Ishikawa (cell line): Measurements from ENCODE around the gene DRD3.
A peak's percentile ranks its signal among the peaks of the same experiment; 100 is the strongest.

Source experiments
- CEBPB ChIP-seq: IDR thresholded peaks from 2 replicates; pipeline ENCODE4 v1.6.1; 2012
- CREB1 ChIP-seq: IDR thresholded peaks from 2 replicates; pipeline ENCODE4 v1.6.1; 2012; ENCODE audit warnings: low read depth
- EGR1 ChIP-seq: IDR thresholded peaks from 2 replicates; pipeline ENCODE4 v1.6.1; 2012
- EP300 ChIP-seq: IDR thresholded peaks from 2 replicates; pipeline ENCODE4 v1.6.1; 2012; ENCODE audit warnings: borderline replicate concordance
- FOXM1 ChIP-seq: IDR thresholded peaks from 2 replicates; pipeline ENCODE4 v1.6.1; 2012; ENCODE audit warnings: low read depth, borderline replicate concordance
- MAX ChIP-seq: IDR thresholded peaks from 2 replicates; pipeline ENCODE4 v1.6.1; 2012
- NFIC ChIP-seq: IDR thresholded peaks from 2 replicates; pipeline ENCODE4 v1.6.1; 2012
- RAD21 ChIP-seq: IDR thresholded peaks from 2 replicates; pipeline ENCODE4 v1.6.1; 2012; ENCODE audit warnings: low read depth
- REST ChIP-seq: IDR thresholded peaks from 2 replicates; pipeline ENCODE4 v1.6.1; 2012; ENCODE audit warnings: low read depth, mild to moderate bottlenecking
- TAF1 ChIP-seq: IDR thresholded peaks from 2 replicates; pipeline ENCODE4 v1.6.1; 2012; ENCODE audit warnings: low read depth, mild to moderate bottlenecking
- TCF12 ChIP-seq: IDR thresholded peaks from 2 replicates; pipeline ENCODE4 v1.6.1; 2012; ENCODE audit warnings: low read depth
- TEAD4 ChIP-seq: IDR thresholded peaks from 2 replicates; pipeline ENCODE4 v1.6.1; 2012
- USF1 ChIP-seq: IDR thresholded peaks from 2 replicates; pipeline ENCODE4 v1.6.1; 2012
- YY1 ChIP-seq: IDR thresholded peaks from 2 replicates; pipeline ENCODE4 v1.6.1; 2012; ENCODE audit warnings: low read depth
- ZBTB7A ChIP-seq: IDR thresholded peaks from 2 replicates; pipeline ENCODE4 v1.6.1; 2012; ENCODE audit warnings: low read depth

The DRD3 gene

GRCh38 chr3:114154321-114154821 is 24.5 kb downstream of the DRD3 start:
- TF ChIP-seq CREB1 (no peak), RAD21 (no peak)

- TF ChIP-seq NFIC (peak; percentile 97), ZBTB7A (peak; percentile 73), TCF12 (peak; percentile 91), CREB1 (no peak), TEAD4 (peak; percentile 73), REST (0 out of 2 replicates have a peak, but pooled peaks have one; percentile 17), TAF1 (no peak), MAX (peak; percentile 97), USF1 (peak; percentile 86), EGR1 (no peak), YY1 (no peak), RAD21 (peak; percentile 83), EP300 (peak; percentile 64; the same call in 1 of the 2 replicates), FOXM1 (no peak), CEBPB (no peak)
Measured at GRCh38 chr3:114152519-114153151, 26.2 kb downstream of the DRD3 start.

- TF ChIP-seq MAX (no peak), EP300 (no peak), TCF12 (no peak), TAF1 (no peak), RAD21 (no peak), EGR1 (no peak), USF1 (no peak), TEAD4 (no peak), ZBTB7A (no peak), NFIC (no peak), REST (no peak), CEBPB (no peak), YY1 (no peak), CREB1 (no peak), FOXM1 (no peak)
Measured at GRCh38 chr3:114151091-114151490, 27.8 kb downstream of the DRD3 start.

- no peak for TF ChIP-seq MAX
- no peak for TF ChIP-seq TEAD4
- TF ChIP-seq CREB1, result no peak
- TF ChIP-seq REST, result no peak
- TF ChIP-seq EP300, result no peak
- TF ChIP-seq CEBPB, result no peak
- no peak for TF ChIP-seq RAD21
Measured at GRCh38 chr3:114147251-114147650, 31.6 kb downstream of the DRD3 start.
